ENCODE data around the gene RHOT1.

- TF ChIP-seq SUZ12 (IDR thresholded peaks at IDR 0.05; ENCODE audit: extremely low read depth, insufficient read depth, insufficient read length) (no peak), ZNF274 (IDR thresholded peaks at IDR 0.05; ENCODE audit: low read depth, low read length) (no peak), YY1 (IDR thresholded peaks at IDR 0.05; ENCODE audit: insufficient read depth, insufficient read length) (no peak)
These were observed 16.7 kb downstream of the RHOT1 start for GRCh38 chr17:32158870-32159585.

Data from NT2/D1 (cell line).